Astrocyte of the cerebellum (primary cell): ENCODE measurements around the gene WFDC10A.
"Not testable (repeated sequence)": the region's sequence is repeated elsewhere in the genome, so short reads cannot be mapped to it uniquely, and the experiment has no call there.

Source experiments
- DNase-seq: peaks from one replicate; pipeline ENCODE4 v3.0.0-alpha.2; 2011; ENCODE audit warnings: low read depth
- H3K4me3 ChIP-seq: 2 replicates; pipeline ENCODE4 v1.5.1; 2011; ENCODE audit warnings: mild to moderate bottlenecking, low read depth, low read length, moderate library complexity
- CTCF ChIP-seq: IDR thresholded peaks from 2 replicates; pipeline ENCODE4 v1.5.1; 2012; ENCODE audit warnings: low read length, low read depth, moderate library complexity, mild to moderate bottlenecking; ENCODE audit errors: missing control alignments
- in situ Hi-C: cut with HindIII; loops from 2 replicates; pipeline ENCODE4 v1.10.0; 2017; ENCODE audit warnings: low sequenced_read_pairs

WFDC10A gene

GRCh38 chr20:45646875-45647274 is 17.3 kb downstream of the WFDC10A start:
- no peak overlapping the region for H3K4me3 ChIP-seq
- TF ChIP-seq CTCF, result no peak
- in situ Hi-C loops, result no loop called here
- no peak for DNase-seq

GRCh38 chr20:45647441-45648050 is 18.0 kb downstream of the WFDC10A start:
- no peak for DNase-seq
- no peak overlapping the region for H3K4me3 ChIP-seq
- no peak for TF ChIP-seq CTCF
- in situ Hi-C loops, result no loop called here

GRCh38 chr20:45649312-45649863 is 19.8 kb downstream of the WFDC10A start:
- no peak overlapping the region for H3K4me3 ChIP-seq
- no peak for TF ChIP-seq CTCF
- in situ Hi-C loops, result no loop called here
- no peak for DNase-seq

DNA sequence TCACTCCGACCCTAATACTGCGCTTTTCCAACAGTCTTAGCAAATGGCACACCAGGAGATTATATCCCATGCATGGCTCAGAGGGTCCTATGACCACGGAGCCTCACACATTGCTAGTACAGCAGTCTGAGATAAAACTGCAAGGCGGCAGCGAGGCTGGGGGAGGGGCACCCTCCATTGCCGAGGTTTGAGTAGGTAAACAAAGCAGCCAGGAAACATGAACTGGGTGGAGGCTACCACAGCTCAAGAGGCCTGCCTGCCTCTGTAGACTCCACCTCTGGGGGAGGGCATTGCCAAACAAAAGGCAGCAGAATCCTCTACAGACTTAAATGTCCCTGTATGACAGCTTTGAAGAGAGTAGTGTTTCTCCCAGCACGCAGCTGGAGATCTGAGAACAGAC is 22.2 kb downstream of the WFDC10A start:
- DNase-seq, H3K4me3 ChIP-seq, in situ Hi-C loops: not testable (repeated sequence)

DNA sequence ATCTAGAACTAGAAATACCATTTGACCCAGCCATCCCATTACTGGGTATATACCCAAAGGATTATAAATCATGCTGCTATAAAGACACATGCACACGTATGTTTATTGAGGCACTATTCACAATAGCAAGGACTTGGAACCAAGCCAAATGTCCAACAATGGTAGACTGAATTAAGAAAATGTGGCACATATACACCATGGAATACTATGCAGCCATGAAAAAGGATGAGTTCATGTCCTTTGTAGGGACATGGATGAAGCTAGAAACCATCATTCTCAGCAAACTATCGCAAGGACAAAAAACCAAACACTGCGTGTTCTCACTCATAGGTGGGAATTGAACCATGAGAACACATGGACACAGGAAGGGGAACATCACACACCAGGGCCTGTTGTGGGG is 27.5 kb downstream of the WFDC10A start:
- in situ Hi-C loops, H3K4me3 ChIP-seq, DNase-seq: not testable (repeated sequence)

- H3K4me3 ChIP-seq, result no peak within 1 kb of the TSS
- TF ChIP-seq CTCF, result no peak
- no peak for DNase-seq
- in situ Hi-C loops, result no loop called here
Observed at GRCh38 chr20:45670139-45670538, 40.6 kb downstream of the WFDC10A start, which contains the start of gene WFDC11. Gene WFDC11 (minus strand): TSS chr20:45670239. CDS start chr20:45650600, 19,639 bp downstream.

DNA sequence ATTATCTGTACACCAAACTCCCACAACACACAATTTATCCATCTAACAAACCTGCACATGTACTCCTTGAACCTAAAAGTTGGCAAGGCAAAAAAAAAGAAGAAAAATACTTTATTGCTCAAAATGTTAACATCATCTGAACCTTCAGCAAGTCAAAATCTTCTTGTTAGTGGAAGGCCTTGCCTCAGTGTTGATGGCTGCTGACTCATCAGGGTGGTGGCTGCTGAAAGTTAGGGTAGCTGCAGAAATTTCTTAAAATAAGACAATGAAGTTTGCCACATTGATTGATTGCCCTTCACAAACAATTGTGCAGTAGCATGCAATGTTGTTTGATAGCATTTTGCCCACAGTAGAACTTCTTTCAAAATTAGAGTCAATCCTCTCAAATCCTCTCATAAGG is 43.2 kb downstream of the WFDC10A start:
- no peak for TF ChIP-seq CTCF
- H3K4me3 ChIP-seq, result no peak overlapping the region
- no peak for DNase-seq
- in situ Hi-C loops, result no loop called here
